HEK293 (cell line): ENCODE data around the gene MMD.
A peak's percentile ranks its signal among the peaks of the same experiment; 100 is the strongest.

ENCODE experiments used
- CTCF ChIA-PET: fragments of 350-600 bp; formaldehyde crosslinking; extraction: SDS; loops from one replicate; lab custom pipeline; 2021; ENCODE audit warnings: antibody characterized with exemption; lab: Yijun Ruan, JAX
- POLR2A ChIA-PET: fragments of 300-600 bp; formaldehyde crosslinking; extraction: SDS; loops from one replicate; lab custom pipeline; 2020; ENCODE audit warnings: antibody characterized with exemption, inconsistent platforms; lab: Yijun Ruan, JAX
- H3K27ac ChIP-seq: fragments of 200-500 bp; sonication (Bioruptor generic); 2 replicates; pipeline ENCODE4 v1.5.1; 2014; ENCODE audit warnings: low read depth, low read length, control low read depth, inconsistent platforms; ENCODE audit errors: extremely low read depth
- H3K36me3 ChIP-seq, 2 experiments: fragments of 200-500 bp in 1 of 2; sonication (Bioruptor generic) in 1 of 2; 1 replicate in 1 of 2; 2 replicates in 1 of 2; pipeline ENCODE4 v1.5.1; 2014 to 2017; ENCODE audit warnings: inconsistent platforms in 2 of 2, low read length in 2 of 2; ENCODE audit not compliant: control insufficient read depth in 2 of 2, insufficient read depth in 1 of 2
- H3K4me1 ChIP-seq: fragments of 200-500 bp; sonication (Bioruptor generic); 2 replicates; pipeline ENCODE4 v1.5.1; 2014; ENCODE audit warnings: mild to moderate bottlenecking, low read length, inconsistent platforms; ENCODE audit not compliant: control insufficient read depth, insufficient read depth
- H3K4me3 ChIP-seq: 2 replicates; pipeline ENCODE4 v1.5.1; 2011; ENCODE audit warnings: low read depth, mild to moderate bottlenecking, control low read depth, low read length, moderate library complexity
- H3K9me3 ChIP-seq: fragments of 200-500 bp; sonication (Bioruptor generic); 2 replicates; pipeline ENCODE4 v1.5.1; 2014; ENCODE audit warnings: low read depth, low read length, inconsistent platforms; ENCODE audit not compliant: control insufficient read depth, insufficient read depth
- BCL11A ChIP-seq: fragments of 450-650 bp; formaldehyde crosslinking; IDR thresholded peaks from 2 replicates; pipeline ENCODE4 v1.5.1; 2016; ENCODE audit warnings: low read depth, missing biosample characterization, missing genetic modification characterization
- GLI2 ChIP-seq: fragments of 450-650 bp; formaldehyde crosslinking; IDR thresholded peaks from 2 replicates; pipeline ENCODE4; 2017; ENCODE audit warnings: missing biosample characterization, missing genetic modification characterization, low read depth, borderline replicate concordance
- HIC1 ChIP-seq: fragments of 450-650 bp; formaldehyde crosslinking; IDR thresholded peaks from 2 replicates; pipeline ENCODE4 v1.5.1; 2016; ENCODE audit warnings: missing biosample characterization, missing genetic modification characterization
- KLF1 ChIP-seq: fragments of 450-650 bp; formaldehyde crosslinking; IDR thresholded peaks from 2 replicates; pipeline ENCODE4 v1.5.1; 2016; ENCODE audit warnings: missing biosample characterization, missing genetic modification characterization
- KLF7 ChIP-seq: fragments of 450-650 bp; formaldehyde crosslinking; IDR thresholded peaks from 2 replicates; pipeline ENCODE4 v1.5.1; 2016; ENCODE audit warnings: missing biosample characterization, missing genetic modification characterization, borderline replicate concordance
- OVOL3 ChIP-seq: fragments of 450-650 bp; formaldehyde crosslinking; IDR thresholded peaks from 2 replicates; pipeline ENCODE4 v1.5.1; 2016; ENCODE audit warnings: missing biosample characterization, missing genetic modification characterization
- PRDM4 ChIP-seq: fragments of 450-650 bp; formaldehyde crosslinking; IDR thresholded peaks from 2 replicates; pipeline ENCODE4 v1.5.1; 2017; ENCODE audit warnings: missing biosample characterization, missing genetic modification characterization
- PRDM6 ChIP-seq: fragments of 450-650 bp; formaldehyde crosslinking; IDR thresholded peaks from 2 replicates; pipeline ENCODE4 v1.5.1; 2017; ENCODE audit warnings: missing biosample characterization, missing genetic modification characterization
- SCRT2 ChIP-seq: fragments of 450-650 bp; formaldehyde crosslinking; IDR thresholded peaks from 2 replicates; pipeline ENCODE4 v1.5.1; 2016; ENCODE audit warnings: missing biosample characterization, missing genetic modification characterization
- TSHZ1 ChIP-seq: fragments of 450-650 bp; formaldehyde crosslinking; IDR thresholded peaks from 2 replicates; pipeline ENCODE4 v1.5.1; 2016; ENCODE audit warnings: missing biosample characterization, missing genetic modification characterization, borderline replicate concordance
- ZIC2 ChIP-seq: fragments of 450-650 bp; formaldehyde crosslinking; IDR thresholded peaks from 2 replicates; pipeline ENCODE4 v1.5.1; 2016; ENCODE audit warnings: missing biosample characterization, missing genetic modification characterization
- ZNF121 ChIP-seq: fragments of 450-650 bp; formaldehyde crosslinking; IDR thresholded peaks from 2 replicates; pipeline ENCODE4 v1.5.1; 2016; ENCODE audit warnings: missing biosample characterization, missing genetic modification characterization
- ZNF132 ChIP-seq: fragments of 450-650 bp; formaldehyde crosslinking; IDR thresholded peaks from 2 replicates; pipeline ENCODE4 v1.5.1; 2017; ENCODE audit warnings: missing biosample characterization, missing genetic modification characterization, borderline replicate concordance
- ZNF19 ChIP-seq: fragments of 450-650 bp; formaldehyde crosslinking; IDR thresholded peaks from 2 replicates; pipeline ENCODE4; 2016; ENCODE audit warnings: missing biosample characterization, missing genetic modification characterization, low read depth
- ZNF2 ChIP-seq: fragments of 450-650 bp; formaldehyde crosslinking; IDR thresholded peaks from 2 replicates; pipeline ENCODE4 v1.5.1; 2016; ENCODE audit warnings: missing biosample characterization, missing genetic modification characterization
- ZNF311 ChIP-seq: fragments of 450-650 bp; formaldehyde crosslinking; IDR thresholded peaks from 2 replicates; pipeline ENCODE4 v1.5.1; 2017; ENCODE audit warnings: missing biosample characterization, missing genetic modification characterization, borderline replicate concordance
- ZNF501 ChIP-seq: fragments of 450-650 bp; formaldehyde crosslinking; IDR thresholded peaks from 2 replicates; pipeline ENCODE4 v1.5.1; 2016; ENCODE audit warnings: missing biosample characterization, missing genetic modification characterization
- ZNF510 ChIP-seq: fragments of 450-650 bp; formaldehyde crosslinking; IDR thresholded peaks from 2 replicates; pipeline ENCODE4 v1.5.1; 2018; ENCODE audit warnings: mild to moderate bottlenecking, missing genetic modification characterization, missing biosample characterization; ENCODE audit not compliant: insufficient replicate concordance
- ZNF555 ChIP-seq: fragments of 450-650 bp; formaldehyde crosslinking; conservative IDR thresholded peaks from 2 replicates; pipeline ENCODE4 v1.5.1; 2017; ENCODE audit warnings: missing biosample characterization, mild to moderate bottlenecking, missing genetic modification characterization, inconsistent platforms
- ZNF561 ChIP-seq: fragments of 450-650 bp; IDR thresholded peaks from 2 replicates; pipeline ENCODE4 v1.5.1; 2018; ENCODE audit warnings: missing biosample characterization, missing genetic modification characterization, borderline replicate concordance

Gene MMD

GRCh38 chr17:55458978-55459377, 37.3 kb upstream of the MMD start:
- Histone ChIP-seq H3K36me3 (no peaks in the 10 kb centered on the region), H3K4me3 (no peak overlapping the region)
- no peak for TF ChIP-seq GLI2
- TF ChIP-seq ZNF561 (tag by site-specific recombination), result no peak
- no peak for TF ChIP-seq OVOL3 (tag by site-specific recombination)
- no peak for TF ChIP-seq ZNF510
- TF ChIP-seq TSHZ1 (tag by site-specific recombination), result no peak
- TF ChIP-seq ZNF121 (tag by site-specific recombination), result no peak
- no peak for TF ChIP-seq ZNF19
- TF ChIP-seq BCL11A, result no peak
- TF ChIP-seq, all 188 proteins: peak for 0
- CTCF ChIA-PET, result interaction anchor here (1.1 kb wide), 1 partner anchor 23 kb away, joined by 3 read pairs; no protein-coding TSS in a partner anchor
- Histone ChIP-seq H3K9me3 (no peaks in the 10 kb centered on the region), H3K4me1 (peaks cover 25% of the 10 kb centered on the region), H3K27ac (no peak overlapping the region)
- POLR2A ChIA-PET, result no interaction called here

GRCh38 chr17:55458287-55458900, 36.8 kb upstream of the MMD start:
- TF ChIP-seq PRDM4 (no peak), ZNF555 (tag by site-specific recombination) (no peak), KLF1 (tag by site-specific recombination) (peak; percentile 90), SCRT2 (tag by site-specific recombination) (0 out of 2 replicates have a peak, but pooled peaks have one; percentile 27)
- CTCF ChIA-PET, result interaction anchor here (1.1 kb wide), 1 partner anchor 23 kb away, joined by 3 read pairs; no protein-coding TSS in a partner anchor
- Histone ChIP-seq H3K4me3 (no peak overlapping the region), H3K36me3 (no peaks in the 10 kb centered on the region), H3K9me3 (no peaks in the 10 kb centered on the region), H3K4me1 (peaks cover 28% of the 10 kb centered on the region), H3K27ac (no peak overlapping the region)
- POLR2A ChIA-PET, result no interaction called here

- CTCF ChIA-PET, result interaction anchor here (0.6 kb wide), 1 partner anchor 402 kb away, joined by 3 read pairs; no protein-coding TSS in a partner anchor
- TF ChIP-seq ZIC2 (tag by site-specific recombination) (no peak), ZNF311 (tag by site-specific recombination) (no peak), HIC1 (no peak), ZNF132 (tag by site-specific recombination) (no peak), ZNF2 (tag by site-specific recombination) (no peak), PRDM6 (tag by site-specific recombination) (peak; percentile 24; the same call in 1 of the 2 replicates), ZNF501 (tag by site-specific recombination) (no peak), KLF7 (no peak)
- H3K9me3 ChIP-seq, result no peaks in the 10 kb centered on the region
- H3K4me3 ChIP-seq, result no peak overlapping the region
- POLR2A ChIA-PET, result interaction anchor here (0.7 kb wide), 1 partner anchor 66 kb away, joined by 7 read pairs; no protein-coding TSS in a partner anchor
- peaks cover 30% of the 10 kb centered on the region for H3K4me1 ChIP-seq
- no peaks in the 10 kb centered on the region for H3K36me3 ChIP-seq
- no peak overlapping the region for H3K27ac ChIP-seq
Observed at GRCh38 chr17:55456307-55457240, 34.9 kb upstream of the MMD start.
